ENCODE data around the gene OR13C4.

The OR13C4 gene

GRCh38 chr9:104503440-104503839, 23.6 kb downstream of the OR13C4 start:
- no peak overlapping the region for H3K4me3 ChIP-seq (ENCODE audit: low read depth, low read length)
- no peak for TF ChIP-seq CTCF (IDR thresholded peaks at IDR 0.05; ENCODE audit: low read depth, low read length)

GRCh38 chr9:104494808-104495207, 32.2 kb downstream of the OR13C4 start:
- no peak for TF ChIP-seq CTCF (IDR thresholded peaks at IDR 0.05; ENCODE audit: low read depth, low read length)

GRCh38 chr9:104485014-104485413, 42.0 kb downstream of the OR13C4 start:
- H3K4me3 ChIP-seq (ENCODE audit: low read depth, low read length): no peak overlapping the region
- TF ChIP-seq CTCF (IDR thresholded peaks at IDR 0.05; ENCODE audit: low read depth, low read length): no peak

More at GRCh38 chr9:104494808-104495207, 32.2 kb downstream of the OR13C4 start:
- H3K4me3 ChIP-seq (ENCODE audit: low read depth, low read length): no peak overlapping the region

GRCh38 chr9:104482921-104483570, 44.0 kb downstream of the OR13C4 start:
- H3K4me3 ChIP-seq (ENCODE audit: low read depth, low read length): no peak overlapping the region
- TF ChIP-seq CTCF (IDR thresholded peaks at IDR 0.05; ENCODE audit: low read depth, low read length): no peak
